Measurements from ENCODE around the gene ZNF777.

ZNF777 gene

GRCh38 chr7:149456506-149457421 lies 4.1 kb downstream of the ZNF777 start:
- no peak for ATAC-seq (ENCODE audit: insufficient read depth, low read depth)
- Histone ChIP-seq H3K36me3 (ENCODE audit: insufficient read depth, low read length) (peaks cover 38% of the 10 kb centered on the region), H3K9ac (ENCODE audit: low read depth, low read length) (no peak overlapping the region), H3K9me3 (ENCODE audit: insufficient read depth, low read length, severe bottlenecking) (no peaks in the 10 kb centered on the region), H3K4me1 (ENCODE audit: insufficient read depth, low read length) (peaks cover 28% of the 10 kb centered on the region), H4K20me1 (ENCODE audit: insufficient read depth, low read length) (peaks cover 8% of the 10 kb centered on the region), H3K27ac (ENCODE audit: low read length) (no peak overlapping the region), H3K27me3 (ENCODE audit: insufficient read depth, low read length, poor library complexity) (peaks cover 4% of the 10 kb centered on the region), H3K4me2 (ENCODE audit: insufficient read depth, low read length) (no peak overlapping the region), H2AFZ (ENCODE audit: low read depth, low read length) (no peak overlapping the region), H3K79me2 (ENCODE audit: insufficient read depth, low read length) (peaks cover 42% of the 10 kb centered on the region), H3K4me3 (ENCODE audit: low read depth in 1 of 2, low read length in 2 of 2) (no peak overlapping the region)
- DNase-seq, result no peak
- TF ChIP-seq EZH2 (IDR thresholded peaks at IDR 0.05; ENCODE audit: borderline replicate concordance, low read depth, low read length, severe bottlenecking), result no peak

- H3K4me3 ChIP-seq (ENCODE audit: low read depth in 1 of 2, low read length in 2 of 2), result no peak overlapping the region
- H3K9me3 ChIP-seq (ENCODE audit: insufficient read depth, low read length, severe bottlenecking), result no peaks in the 10 kb centered on the region
- TF ChIP-seq EZH2 (IDR thresholded peaks at IDR 0.05; ENCODE audit: borderline replicate concordance, low read depth, low read length, severe bottlenecking) (no peak), CTCF (IDR thresholded peaks at IDR 0.05; ENCODE audit: borderline replicate concordance, extremely low read depth, low read length, poor library complexity, severe bottlenecking) (no peak)
- peaks cover 17% of the 10 kb centered on the region for H3K4me1 ChIP-seq (ENCODE audit: insufficient read depth, low read length)
- DNase-seq (no peak), ATAC-seq (ENCODE audit: insufficient read depth, low read depth) (no peak)
- H3K27ac ChIP-seq (ENCODE audit: low read length), result no peak overlapping the region
- no peaks in the 10 kb centered on the region for H3K27me3 ChIP-seq (ENCODE audit: insufficient read depth, low read length, poor library complexity)
- H4K20me1 ChIP-seq (ENCODE audit: insufficient read depth, low read length), result peaks cover 8% of the 10 kb centered on the region
- H2AFZ ChIP-seq (ENCODE audit: low read depth, low read length), result no peak overlapping the region
- H3K9ac ChIP-seq (ENCODE audit: low read depth, low read length), result no peak overlapping the region
- H3K4me2 ChIP-seq (ENCODE audit: insufficient read depth, low read length), result no peak overlapping the region
- H3K79me2 ChIP-seq (ENCODE audit: insufficient read depth, low read length), result peaks cover 35% of the 10 kb centered on the region
- peaks cover 47% of the 10 kb centered on the region for H3K36me3 ChIP-seq (ENCODE audit: insufficient read depth, low read length)
These were observed 5.5 kb downstream of the ZNF777 start for GRCh38 chr7:149455175-149455950.

DNA sequence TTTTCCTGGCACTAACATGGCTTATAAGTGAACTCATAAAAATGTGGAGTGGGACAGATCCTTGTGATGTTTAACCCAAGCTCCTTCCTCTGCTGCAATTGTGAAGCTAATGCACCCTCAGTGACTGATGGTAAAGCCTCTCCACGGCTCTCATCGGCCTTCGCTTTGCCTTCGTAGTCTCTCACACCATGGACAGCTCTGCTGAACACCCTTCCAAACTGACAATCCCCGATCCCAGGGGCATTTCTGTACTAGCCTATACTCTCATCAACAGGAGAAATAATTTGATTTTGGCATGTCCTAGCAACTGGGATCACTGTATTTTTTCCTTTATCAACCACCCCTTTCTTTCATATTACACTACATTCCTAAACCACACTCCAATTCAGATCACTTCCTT lies 6.1 kb downstream of the ZNF777 start:
- H3K79me2 ChIP-seq (ENCODE audit: insufficient read depth, low read length), result peaks cover 32% of the 10 kb centered on the region
- no peak overlapping the region for H3K27ac ChIP-seq (ENCODE audit: low read length)
- H3K27me3 ChIP-seq (ENCODE audit: insufficient read depth, low read length, poor library complexity), result no peaks in the 10 kb centered on the region
- ATAC-seq (ENCODE audit: insufficient read depth, low read depth), result no peak
- H3K4me1 ChIP-seq (ENCODE audit: insufficient read depth, low read length), result peaks cover 17% of the 10 kb centered on the region
- peaks cover 8% of the 10 kb centered on the region for H4K20me1 ChIP-seq (ENCODE audit: insufficient read depth, low read length)
- H2AFZ ChIP-seq (ENCODE audit: low read depth, low read length), result no peak overlapping the region
- H3K4me3 ChIP-seq (ENCODE audit: low read depth in 1 of 2, low read length in 2 of 2), result no peak overlapping the region
- no peak overlapping the region for H3K9ac ChIP-seq (ENCODE audit: low read depth, low read length)
- DNase-seq, result no peak
- no peaks in the 10 kb centered on the region for H3K9me3 ChIP-seq (ENCODE audit: insufficient read depth, low read length, severe bottlenecking)
- peaks cover 54% of the 10 kb centered on the region for H3K36me3 ChIP-seq (ENCODE audit: insufficient read depth, low read length)
- TF ChIP-seq CTCF (IDR thresholded peaks at IDR 0.05; ENCODE audit: borderline replicate concordance, extremely low read depth, low read length, poor library complexity, severe bottlenecking) (no peak), EZH2 (IDR thresholded peaks at IDR 0.05; ENCODE audit: borderline replicate concordance, low read depth, low read length, severe bottlenecking) (no peak)
- no peak overlapping the region for H3K4me2 ChIP-seq (ENCODE audit: insufficient read depth, low read length)

DNA sequence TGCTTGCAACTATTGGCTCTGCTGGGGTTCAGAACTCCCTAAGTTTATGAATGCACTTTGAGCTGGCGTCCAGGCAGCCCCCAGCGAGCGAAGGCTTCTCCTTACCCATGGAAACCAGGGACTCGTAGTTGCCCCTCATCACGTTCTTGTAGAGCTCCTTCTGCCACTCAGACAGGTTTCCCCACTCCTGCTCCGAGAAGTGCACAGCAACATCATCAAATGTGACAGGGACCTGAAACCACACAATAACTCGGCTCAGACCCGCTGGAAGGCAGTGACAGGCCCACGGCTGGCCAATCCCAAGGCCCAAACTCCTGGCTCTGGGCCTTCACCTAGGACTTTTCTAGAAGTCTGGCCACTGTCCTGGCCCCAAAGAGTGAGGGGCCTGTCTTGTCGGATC lies 6.9 kb downstream of the ZNF777 start:
- peaks cover 25% of the 10 kb centered on the region for H3K79me2 ChIP-seq (ENCODE audit: insufficient read depth, low read length)
- no peak overlapping the region for H2AFZ ChIP-seq (ENCODE audit: low read depth, low read length)
- no peak overlapping the region for H3K4me2 ChIP-seq (ENCODE audit: insufficient read depth, low read length)
- TF ChIP-seq EZH2 (IDR thresholded peaks at IDR 0.05; ENCODE audit: borderline replicate concordance, low read depth, low read length, severe bottlenecking) (no peak), CTCF (IDR thresholded peaks at IDR 0.05; ENCODE audit: borderline replicate concordance, extremely low read depth, low read length, poor library complexity, severe bottlenecking) (no peak)
- peaks cover 8% of the 10 kb centered on the region for H4K20me1 ChIP-seq (ENCODE audit: insufficient read depth, low read length)
- DNase-seq, result no peak
- no peak for ATAC-seq (ENCODE audit: insufficient read depth, low read depth)
- H3K9me3 ChIP-seq (ENCODE audit: insufficient read depth, low read length, severe bottlenecking), result no peaks in the 10 kb centered on the region
- H3K27ac ChIP-seq (ENCODE audit: low read length), result no peak overlapping the region
- H3K4me3 ChIP-seq (ENCODE audit: low read depth in 1 of 2, low read length in 2 of 2), result no peak overlapping the region
- peaks cover 10% of the 10 kb centered on the region for H3K4me1 ChIP-seq (ENCODE audit: insufficient read depth, low read length)
- H3K27me3 ChIP-seq (ENCODE audit: insufficient read depth, low read length, poor library complexity), result no peaks in the 10 kb centered on the region
- H3K9ac ChIP-seq (ENCODE audit: low read depth, low read length), result no peak overlapping the region
- H3K36me3 ChIP-seq (ENCODE audit: insufficient read depth, low read length), result peaks cover 61% of the 10 kb centered on the region
